ENCODE results near the gene CYFIP2. TPM values are rescaled to one million over a fixed set of nuclear protein-coding genes. Genes with fewer than 3 reads are reported as not detected.

The CYFIP2 gene
- total and polyA plus RNA-seq, 2 of the 8 experiments (the other 6 are each of a cell fraction or from before 2014, with no cell fraction given) = 45.1 to 80.6 TPM

GRCh38 chr5:157278319-157279037, 12.6 kb downstream of the CYFIP2 start:
- CTCF ChIA-PET (ENCODE audit: partially characterized antibody) = interaction anchor here (1.0 to 1.7 kb wide), 6 partner anchors 15 to 46 kb away, joined by 3 to 7 read pairs (median 4); no protein-coding TSS in a partner anchor
- H3K23me2 ChIP-seq (ENCODE audit: low read depth, low read length) = no peaks in the 10 kb centered on the region
- H3K9me3 ChIP-seq (ENCODE audit: insufficient read depth in 2 of 2, low read depth in 1 of 2, low read length in 1 of 2) = no peaks in the 10 kb centered on the region
- H3K56ac ChIP-seq (replicated peaks; ENCODE audit: insufficient read length, low read depth, low read length) = no peak overlapping the region
- H3K18ac ChIP-seq (ENCODE audit: extremely low read depth, low read length) = no peak overlapping the region
- no peaks in the 10 kb centered on the region; a peak in 1 of 7 replicates for H3K4me1 ChIP-seq (replicated peaks in 1 of 4; ENCODE audit: control insufficient read depth in 3 of 4, insufficient read depth in 4 of 4, low read length in 3 of 4)
- H3K4me2 ChIP-seq (ENCODE audit: insufficient read depth in 1 of 2, low read depth in 2 of 2, low read length in 2 of 2) = no peak overlapping the region
- no peak overlapping the region for H2BK12ac ChIP-seq (ENCODE audit: low read depth, low read length)
- no peak overlapping the region for H3K14ac ChIP-seq (ENCODE audit: insufficient read length)
- TF ChIP-seq, protein P1, sequence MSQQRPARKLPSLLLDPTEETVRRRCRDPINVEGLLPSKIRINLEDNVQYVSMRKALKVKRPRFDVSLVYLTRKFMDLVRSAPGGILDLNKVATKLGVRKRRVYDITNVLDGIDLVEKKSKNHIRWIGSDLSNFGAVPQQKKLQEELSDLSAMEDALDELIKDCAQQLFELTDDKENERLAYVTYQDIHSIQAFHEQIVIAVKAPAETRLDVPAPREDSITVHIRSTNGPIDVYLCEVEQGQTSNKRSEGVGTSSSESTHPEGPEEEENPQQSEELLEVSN (IDR thresholded peaks at IDR 0.05) = no peak
- TF ChIP-seq MAFK (IDR thresholded peaks at IDR 0.05; ENCODE audit: low read depth, low read length) = peak; percentile 48; the same call in 1 of the 2 replicates
- peaks cover 2 to 3% of the 10 kb centered on the region in 2 experiments for H4K20me1 ChIP-seq (replicated peaks in 1 of 2; ENCODE audit: control insufficient read depth in 1 of 2, insufficient read depth in 2 of 2, low read length in 2 of 2)
- H2BK5ac ChIP-seq (ENCODE audit: low read depth, low read length) = no peak overlapping the region
- H3K79me1 ChIP-seq (ENCODE audit: low read depth, low read length) = peaks cover 2% of the 10 kb centered on the region; the same call in 1 of the 2 replicates
- no peak overlapping the region for H4K8ac ChIP-seq (ENCODE audit: extremely low read depth, insufficient read depth, low read length)
- H2BK120ac ChIP-seq (replicated peaks; ENCODE audit: low read depth, low read length) = no peak overlapping the region
- H3K27me3 ChIP-seq (replicated peaks in 1 of 4; ENCODE audit: control insufficient read depth in 3 of 4, extremely low read depth in 1 of 4, insufficient read depth in 3 of 4, low read length in 3 of 4) = no peaks in the 10 kb centered on the region
- no peak overlapping the region for H3K27ac ChIP-seq (ENCODE audit: low read depth, low read length)
- H2BK20ac ChIP-seq (ENCODE audit: low read length) = no peak overlapping the region
- no peaks in the 10 kb centered on the region for H3K36me3 ChIP-seq (ENCODE audit: control insufficient read depth in 2 of 4, insufficient read depth in 4 of 4, low read length in 3 of 4)
- no peak overlapping the region for H4K91ac ChIP-seq (replicated peaks; ENCODE audit: insufficient read length, low read length)
- no peak for FAIRE-seq
- no peak for DNase-seq (ENCODE audit: low read depth in 1 of 2, low spot score in 2 of 2)
- no peak overlapping the region for H4K5ac ChIP-seq (ENCODE audit: insufficient read length, low read depth, low read length)
- no peak overlapping the region for H3K4me3 ChIP-seq (ENCODE audit: extremely low read depth in 1 of 4, insufficient read depth in 2 of 4, low read depth in 3 of 4, low read length in 4 of 4)
- H3K9ac ChIP-seq (replicated peaks in 1 of 4; ENCODE audit: extremely low read depth in 1 of 4, low read depth in 3 of 4, low read length in 3 of 4) = no peak overlapping the region
- 75% methylated on average over 2 of the region's 2 CpGs; no CpG with 5 or more reads in 1 of the 2 experiments for WGBS, 2 experiments (ENCODE audit: extremely low coverage in 1 of 2, insufficient coverage in 1 of 2, insufficient read length in 1 of 2, insufficient replicate concordance in 2 of 2, low coverage in 1 of 2, low lambda C conversion rate in 2 of 2, missing lambda C conversion rate in 1 of 2)
- no peak overlapping the region for H2AK5ac ChIP-seq (ENCODE audit: low read depth, low read length)
- H3K23ac ChIP-seq (ENCODE audit: insufficient read length) = no peak overlapping the region
- POLR2A ChIA-PET (ENCODE audit: partially characterized antibody) = interaction anchor here (1.7 kb wide), 1 partner anchor 10 kb away, joined by 5 read pairs; no protein-coding TSS in a partner anchor
- peaks cover 3 to 78% of the 10 kb centered on the region in 2 experiments; a peak in 3 of 4 replicates for H3K79me2 ChIP-seq (ENCODE audit: control insufficient read depth in 1 of 2, insufficient read depth in 2 of 2, low read length in 2 of 2)
- H3K4ac ChIP-seq (replicated peaks; ENCODE audit: insufficient read length, low read depth, low read length) = no peak overlapping the region
- no peak overlapping the region for H2BK15ac ChIP-seq (ENCODE audit: low read length)
- no peak overlapping the region for H2AFZ ChIP-seq (ENCODE audit: low read length)

All from H1 (cell line).